AG08395 (cell line): ENCODE data around the gene ALK.

Source experiments
- DNase-seq: peaks from one replicate; pipeline ENCODE4 v3.0.0; 2012; ENCODE audit warnings: mixed read lengths, low spot score

Gene ALK

DNA sequence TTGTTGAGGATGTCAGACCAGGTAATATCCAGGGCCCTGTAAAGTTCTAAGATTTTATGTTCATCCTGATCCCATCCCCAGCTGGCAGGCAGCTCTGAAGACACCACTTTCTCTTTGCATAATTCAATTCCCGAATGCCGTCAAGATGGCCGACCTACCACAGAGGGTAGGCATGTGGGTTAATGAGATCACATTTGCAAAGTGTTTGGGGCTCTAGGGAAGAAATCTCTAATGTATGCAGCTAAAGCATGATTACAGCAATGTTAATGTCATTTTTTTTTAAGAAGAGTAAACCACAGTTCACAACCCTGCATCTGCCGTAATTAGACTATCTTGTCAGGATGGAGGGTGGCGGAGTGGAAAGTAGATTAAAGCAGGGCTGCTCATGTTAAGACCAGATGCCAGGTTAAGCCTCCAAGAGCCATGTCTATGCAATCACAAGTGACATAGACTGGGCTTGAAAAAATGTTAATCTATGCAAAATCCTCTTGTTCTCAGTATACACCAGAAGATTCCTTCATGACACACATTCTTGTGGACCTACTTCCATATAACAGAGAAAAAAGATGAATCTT is 131.4 kb downstream of the ALK start:
- no peak for DNase-seq

GRCh38 chr2:29787473-29788465 is 133.6 kb downstream of the ALK start:
- no peak for DNase-seq

GRCh38 chr2:29786361-29786760 is 135.0 kb downstream of the ALK start:
- DNase-seq = no peak

- no peak for DNase-seq
These were observed 137.7 kb downstream of the ALK start for GRCh38 chr2:29783666-29784065.

DNA sequence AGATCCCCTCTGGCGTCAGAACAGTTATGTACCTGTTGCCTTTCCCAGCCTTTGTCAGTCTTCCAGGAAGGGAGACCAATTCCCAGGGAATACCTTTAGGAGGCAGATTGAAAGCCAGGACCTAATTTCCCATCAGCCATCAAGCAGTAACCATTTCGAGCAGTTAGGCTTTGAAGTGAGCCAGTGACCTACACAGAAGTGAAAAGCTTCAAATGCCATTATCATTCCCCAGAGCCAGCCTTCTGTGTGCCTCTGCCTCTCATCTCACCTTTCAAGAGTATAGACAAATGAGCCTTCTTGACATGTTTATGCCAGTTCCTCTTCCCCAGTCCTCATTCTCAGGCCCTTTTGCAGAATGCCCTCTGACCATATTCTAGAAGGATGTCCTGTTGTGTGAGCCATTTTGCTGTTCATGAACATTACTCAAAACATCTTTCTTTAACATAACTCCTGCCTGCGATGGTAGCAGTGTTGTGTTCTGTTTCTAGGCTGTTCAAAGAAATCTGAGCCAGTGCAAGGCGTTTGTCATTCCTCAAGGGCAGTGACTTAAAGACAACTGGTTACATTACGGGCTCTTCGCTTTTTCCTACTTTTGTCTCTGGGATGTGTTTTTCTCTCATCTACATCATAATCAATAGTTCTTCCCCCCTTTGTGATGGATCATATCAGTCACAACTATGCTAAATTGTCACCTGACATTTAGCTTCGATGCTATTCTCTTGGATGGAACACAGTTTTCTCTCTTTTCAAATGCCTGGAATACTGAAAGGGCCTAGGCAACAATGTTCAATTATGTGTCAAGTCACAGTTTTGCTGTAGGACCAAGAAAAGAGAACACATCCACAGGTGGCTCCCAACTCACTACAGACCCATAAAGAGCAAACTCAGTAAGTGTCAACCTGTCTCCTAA is 138.6 kb downstream of the ALK start:
- no peak for DNase-seq

- DNase-seq = no peak
These were observed 139.3 kb downstream of the ALK start for GRCh38 chr2:29782087-29782486.

DNA sequence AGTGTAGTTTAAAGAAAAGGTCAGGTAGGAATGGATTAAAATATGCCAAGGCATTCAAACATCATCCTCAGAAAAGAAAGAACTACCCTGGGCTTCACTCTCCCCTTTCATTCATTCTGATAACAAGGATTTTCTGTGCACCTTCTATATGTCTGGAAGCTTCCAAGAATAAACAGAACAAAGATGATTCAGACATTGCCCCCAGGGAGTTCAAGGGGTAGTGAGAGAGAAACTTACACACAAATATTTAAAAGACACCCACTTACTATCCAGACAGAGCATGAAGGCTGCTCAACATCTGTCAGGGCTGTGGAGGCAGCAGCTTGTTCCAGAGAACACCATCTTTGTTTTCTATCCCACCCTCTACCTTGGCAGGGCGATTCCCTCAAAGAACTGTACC is 140.5 kb downstream of the ALK start:
- no peak for DNase-seq

DNA sequence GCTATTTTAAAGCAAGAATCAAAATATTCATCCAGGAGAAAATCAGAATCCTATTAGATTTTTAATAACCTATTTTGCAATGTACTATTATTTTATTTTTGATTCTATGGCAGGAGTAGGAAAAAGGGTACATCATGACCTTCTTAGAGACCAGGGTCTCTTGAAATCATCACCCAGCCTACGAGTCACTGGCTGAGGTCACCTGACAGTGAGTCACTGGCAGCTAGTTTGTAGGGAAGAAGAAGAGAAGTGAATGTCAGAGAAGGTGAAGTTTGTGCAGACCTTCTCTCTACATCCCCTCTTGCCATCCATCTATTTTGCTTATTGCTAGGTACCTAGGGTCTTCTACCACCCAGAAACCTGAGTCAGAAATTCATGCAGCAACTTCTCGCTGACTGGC is 144.2 kb downstream of the ALK start:
- peak; percentile 11 for DNase-seq

- no peak for DNase-seq
These were observed 145.0 kb downstream of the ALK start for GRCh38 chr2:29776406-29776805.

- no peak for DNase-seq
These were observed 145.4 kb downstream of the ALK start for GRCh38 chr2:29775937-29776336.

DNA sequence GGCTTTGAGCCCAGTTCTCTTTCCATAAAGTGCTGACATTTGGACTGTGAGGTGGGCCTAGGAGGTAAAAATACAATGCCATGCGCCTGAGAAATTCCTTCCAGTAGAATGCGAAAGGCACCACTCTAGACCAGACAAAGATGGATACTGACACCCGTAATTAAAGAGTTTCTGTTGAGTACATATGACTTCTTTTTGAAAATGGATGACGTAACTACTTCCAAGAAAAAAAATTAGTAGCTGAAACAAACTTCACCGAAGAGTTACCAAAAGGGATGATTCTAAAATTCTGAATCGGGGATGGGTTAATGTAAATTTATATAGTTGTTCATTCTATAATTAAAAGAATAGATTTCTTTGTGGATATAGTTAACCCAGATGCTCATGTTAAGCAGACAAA is 146.8 kb downstream of the ALK start:
- no peak for DNase-seq

- DNase-seq = no peak
These were observed 150.5 kb downstream of the ALK start for GRCh38 chr2:29770846-29771245.

- no peak for DNase-seq
These were observed 151.5 kb downstream of the ALK start for GRCh38 chr2:29769847-29770246.

- no peak for DNase-seq
These were observed 153.6 kb downstream of the ALK start for GRCh38 chr2:29767606-29768335.

DNA sequence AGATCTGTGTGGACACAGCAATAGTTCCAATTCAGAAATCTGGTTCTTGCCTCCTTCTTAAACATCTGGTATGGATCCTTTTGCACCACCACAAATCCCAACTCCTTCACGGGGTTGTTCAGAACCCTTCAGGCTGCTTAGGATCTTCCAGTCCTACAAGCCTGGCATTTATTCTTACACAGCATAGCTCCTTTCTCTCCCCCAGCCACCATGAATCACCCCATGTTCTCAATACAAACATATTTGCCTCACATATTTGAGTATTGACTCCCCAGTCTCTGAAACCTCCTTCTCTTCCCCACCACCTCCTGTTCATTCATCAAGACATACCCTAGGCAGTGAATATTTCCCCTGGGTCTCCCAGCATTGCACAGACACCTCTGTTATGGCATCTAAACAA is 155.2 kb downstream of the ALK start:
- peak; percentile 72 for DNase-seq

DNA sequence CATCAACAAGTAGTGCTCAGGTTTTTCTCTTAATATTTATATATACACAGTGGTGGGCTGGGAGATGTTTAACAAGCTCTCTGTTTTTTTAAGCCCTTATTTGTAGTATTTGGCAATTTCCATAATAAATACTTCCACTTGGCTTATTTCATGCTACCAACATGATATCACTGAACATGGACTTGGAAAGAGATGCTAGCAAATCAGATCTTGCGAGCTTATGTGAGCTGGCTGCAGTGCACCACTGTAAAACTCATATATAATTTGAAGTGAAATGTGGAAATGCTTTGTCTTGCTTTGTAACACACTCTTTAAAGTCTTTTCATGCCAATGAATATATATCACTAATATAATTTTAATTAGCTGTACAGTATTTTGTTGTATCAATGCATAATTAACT is 155.7 kb downstream of the ALK start:
- peak; percentile 51 for DNase-seq

DNA sequence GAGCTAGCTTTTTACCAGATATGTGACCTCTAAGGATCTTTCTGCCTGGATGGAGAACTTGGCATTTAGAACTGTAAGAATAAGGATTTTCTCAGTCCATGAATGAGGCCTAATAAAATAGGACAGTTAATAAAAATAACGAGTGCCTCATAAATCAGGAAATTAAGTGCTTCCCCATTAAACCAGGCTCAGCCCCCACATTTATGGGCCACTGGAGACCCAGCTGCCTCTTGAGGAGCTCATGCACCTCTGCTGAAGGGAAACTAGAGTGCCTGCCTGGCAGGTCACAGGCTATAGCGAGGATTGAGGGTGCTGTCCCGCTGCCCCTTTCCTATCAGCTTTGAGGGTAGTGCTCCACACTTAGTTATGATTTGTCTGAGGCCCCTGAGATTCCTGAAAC is 158.0 kb downstream of the ALK start:
- no peak for DNase-seq

DNA sequence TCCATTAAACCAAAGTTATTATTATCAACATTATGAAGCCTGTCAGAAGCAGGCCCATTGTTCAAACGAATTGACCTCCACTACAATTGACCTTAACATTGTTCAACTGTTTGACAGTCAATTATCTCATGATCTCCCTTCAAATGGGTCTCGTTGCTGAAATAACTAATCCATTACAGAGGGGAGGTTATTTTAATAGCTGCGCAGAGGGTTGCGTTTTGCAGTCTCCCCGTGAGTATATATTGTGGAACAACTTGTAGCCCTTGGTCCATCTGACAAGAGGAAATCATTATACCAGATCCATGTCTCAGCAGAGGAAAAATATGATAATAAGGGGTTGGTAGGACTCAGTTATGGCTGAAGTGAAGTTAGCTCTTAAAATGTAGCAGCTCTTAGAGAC is 159.1 kb downstream of the ALK start:
- DNase-seq = no peak

GRCh38 chr2:29761278-29761677 is 160.1 kb downstream of the ALK start:
- no peak for DNase-seq

DNA sequence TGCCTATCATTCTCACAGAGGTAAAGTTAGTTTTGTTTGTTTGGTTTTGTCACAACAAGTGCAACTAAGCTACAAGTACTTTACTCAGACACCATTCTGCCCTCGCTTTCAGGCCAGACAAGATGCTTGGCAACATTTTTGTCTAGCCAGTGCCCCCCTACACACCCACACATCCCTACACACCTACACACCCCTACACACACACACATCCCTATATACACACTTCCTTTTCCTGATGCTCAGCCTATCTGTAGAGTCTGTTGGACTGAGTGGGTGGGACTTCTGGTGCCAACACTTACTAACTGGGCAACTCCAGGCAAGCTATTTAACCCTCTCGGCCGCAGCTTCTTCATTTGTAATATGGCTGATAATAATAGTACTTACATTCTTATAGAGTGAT is 161.4 kb downstream of the ALK start:
- no peak for DNase-seq

- DNase-seq = no peak
These were observed 162.0 kb downstream of the ALK start for GRCh38 chr2:29759360-29759759.

DNA sequence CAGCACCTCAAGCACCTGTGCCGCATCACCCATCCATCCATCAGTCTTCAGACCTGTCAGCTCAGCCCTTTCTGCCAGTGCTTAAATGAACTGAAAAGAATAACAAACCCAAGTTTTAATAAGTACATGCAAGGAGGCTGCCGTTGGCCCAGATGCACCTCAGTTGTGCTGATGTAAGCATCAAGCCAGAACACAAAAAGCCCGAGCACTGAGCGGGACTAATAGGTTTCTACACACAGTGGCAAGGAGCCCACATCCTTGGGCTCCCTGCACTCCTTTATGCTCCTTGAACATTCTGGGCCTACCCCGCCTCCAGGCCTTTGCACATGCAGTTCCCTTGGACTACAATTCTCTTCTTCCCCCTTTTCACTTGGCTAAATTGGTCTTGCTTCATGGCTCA is 165.6 kb downstream of the ALK start:
- no peak for DNase-seq
